ENCODE data around the gene PRPF19. TPM values are rescaled to one million over a fixed set of nuclear protein-coding genes. Genes with fewer than 3 reads are reported as not detected.

Gene PRPF19
- total and polyA plus RNA-seq, 2 of the 8 experiments (the other 6 are each of a cell fraction or from before 2014, with no cell fraction given), result 107 to 141 TPM

GRCh38 chr11:60870733-60871377 is 35.5 kb downstream of the PRPF19 start:
- peaks cover 0 to 4% (median 0%) of the 10 kb centered on the region in 4 experiments; a peak in 4 of 7 replicates for H3K4me1 ChIP-seq (replicated peaks in 1 of 4; ENCODE audit: control insufficient read depth in 3 of 4, insufficient read depth in 4 of 4, low read length in 3 of 4)
- no peak overlapping the region for H2AFZ ChIP-seq (ENCODE audit: low read length)
- WGBS, 2 experiments (ENCODE audit: extremely low coverage in 1 of 2, insufficient coverage in 1 of 2, insufficient read length in 1 of 2, insufficient replicate concordance in 2 of 2, low coverage in 1 of 2, low lambda C conversion rate in 2 of 2, missing lambda C conversion rate in 1 of 2), result 87% methylated on average over 13 of the region's 13 CpGs; no CpG with 5 or more reads in 1 of the 2 experiments
- FAIRE-seq (no peak), DNase-seq (ENCODE audit: low read depth in 1 of 2, low spot score in 2 of 2) (no peak)
- H3K14ac ChIP-seq (ENCODE audit: insufficient read length), result no peak overlapping the region
- H3K18ac ChIP-seq (ENCODE audit: extremely low read depth, low read length), result no peak overlapping the region
- no peak overlapping the region for H2BK12ac ChIP-seq (ENCODE audit: low read depth, low read length)
- no peak overlapping the region; the same call in 1 of the 2 replicates for H4K8ac ChIP-seq (ENCODE audit: extremely low read depth, insufficient read depth, low read length)
- H3K56ac ChIP-seq (replicated peaks; ENCODE audit: insufficient read length, low read depth, low read length), result no peak overlapping the region
- H3K9ac ChIP-seq (replicated peaks in 1 of 4; ENCODE audit: extremely low read depth in 1 of 4, low read depth in 3 of 4, low read length in 3 of 4), result no peak overlapping the region
- H3K36me3 ChIP-seq (ENCODE audit: control insufficient read depth in 2 of 4, insufficient read depth in 4 of 4, low read length in 3 of 4), result no peaks in the 10 kb centered on the region
- H3K4me2 ChIP-seq (ENCODE audit: insufficient read depth in 1 of 2, low read depth in 2 of 2, low read length in 2 of 2), result no peak overlapping the region
- H3K4ac ChIP-seq (replicated peaks; ENCODE audit: insufficient read length, low read depth, low read length), result no peak overlapping the region
- no peaks in the 10 kb centered on the region for H4K20me1 ChIP-seq (replicated peaks in 1 of 2; ENCODE audit: control insufficient read depth in 1 of 2, insufficient read depth in 2 of 2, low read length in 2 of 2)
- no peaks in the 10 kb centered on the region for H3K27me3 ChIP-seq (replicated peaks in 1 of 4; ENCODE audit: control insufficient read depth in 3 of 4, extremely low read depth in 1 of 4, insufficient read depth in 3 of 4, low read length in 3 of 4)
- ChIA-PET CTCF (ENCODE audit: partially characterized antibody) (interaction anchor here (1.1 to 9.5 kb wide), 9 partner anchors 10 to 95 kb away, joined by 3 to 52 read pairs (median 7); partner anchors contain the start of gene PTGDR2), POLR2A (ENCODE audit: partially characterized antibody) (interaction anchor here (0.8 to 4.2 kb wide), 2 partner anchors 16 to 20 kb away, joined by 5 to 20 read pairs; partner anchors contain the start of gene PTGDR2)
- no peak overlapping the region for H4K5ac ChIP-seq (ENCODE audit: insufficient read length, low read depth, low read length)
- H2BK20ac ChIP-seq (ENCODE audit: low read length), result no peak overlapping the region
- no peak overlapping the region for H3K27ac ChIP-seq (ENCODE audit: low read depth, low read length)
- no peak overlapping the region for H2AK5ac ChIP-seq (ENCODE audit: low read depth, low read length)
- H3K79me2 ChIP-seq (ENCODE audit: control insufficient read depth in 1 of 2, insufficient read depth in 2 of 2, low read length in 2 of 2), result no peaks in the 10 kb centered on the region
- H2BK120ac ChIP-seq (replicated peaks; ENCODE audit: low read depth, low read length), result no peak overlapping the region
- no peak overlapping the region for H4K91ac ChIP-seq (replicated peaks; ENCODE audit: insufficient read length, low read length)
- H3K23me2 ChIP-seq (ENCODE audit: low read depth, low read length), result no peaks in the 10 kb centered on the region
- no peaks in the 10 kb centered on the region for H3K79me1 ChIP-seq (ENCODE audit: low read depth, low read length)
- H2BK15ac ChIP-seq (ENCODE audit: low read length), result no peak overlapping the region
- no peak overlapping the region for H3K4me3 ChIP-seq (ENCODE audit: extremely low read depth in 1 of 4, insufficient read depth in 2 of 4, low read depth in 3 of 4, low read length in 4 of 4)
- no peaks in the 10 kb centered on the region for H3K9me3 ChIP-seq (ENCODE audit: insufficient read depth in 2 of 2, low read depth in 1 of 2, low read length in 1 of 2)
- H2BK5ac ChIP-seq (ENCODE audit: low read depth, low read length), result no peak overlapping the region
- H3K23ac ChIP-seq (ENCODE audit: insufficient read length), result no peak overlapping the region
- TF ChIP-seq E2F6 (IDR thresholded peaks at IDR 0.05), result no peak
- TF ChIP-seq CTCF (IDR thresholded peaks at IDR 0.05; ENCODE audit: control extremely low read depth in 1 of 3, insufficient read depth in 1 of 3, low read depth in 1 of 3, low read length in 3 of 3), result no peak
- no peak for TF ChIP-seq EGR1 (IDR thresholded peaks at IDR 0.05; ENCODE audit: borderline replicate concordance, low read depth, low read length)
- no peak for TF ChIP-seq POU5F1 (IDR thresholded peaks at IDR 0.05; ENCODE audit: low read depth, low read length)
- TF ChIP-seq EZH2 (IDR thresholded peaks at IDR 0.05; ENCODE audit: low read depth, low read length, severe bottlenecking), result no peak
- no peak for TF ChIP-seq SIRT6 (IDR thresholded peaks at IDR 0.05; ENCODE audit: low read length)
- no peak for TF ChIP-seq HDAC6 (IDR thresholded peaks at IDR 0.05; ENCODE audit: low read depth, low read length)
- no peak for TF ChIP-seq CTBP2 (IDR thresholded peaks at IDR 0.05; ENCODE audit: borderline replicate concordance, insufficient read depth, insufficient read length, low read length)
- TF ChIP-seq HDAC2 (IDR thresholded peaks at IDR 0.05; ENCODE audit: borderline replicate concordance in 1 of 2, low read depth in 2 of 2, low read length in 2 of 2), result no peak
